ENCODE measurements around the gene ARMH4. TPM values are rescaled to one million over a fixed set of nuclear protein-coding genes. Genes with fewer than 3 reads are reported as not detected.

ARMH4 gene
- total RNA-seq, 1 experiment from 2014 or later = 7.8 TPM

GRCh38 chr14:58141893-58142292 lies 10.1 kb downstream of the ARMH4 start:
- H3K9me3 ChIP-seq (ENCODE audit: low read depth, low read length, poor library complexity, severe bottlenecking) = no peaks in the 10 kb centered on the region
- H3K36me3 ChIP-seq (ENCODE audit: insufficient read depth, low read length, poor library complexity, severe bottlenecking) = no peaks in the 10 kb centered on the region
- ChIA-PET POLR2A (ENCODE audit: low non-redundant PET) (no interaction called here), CTCF (no interaction called here)
- intact Hi-C loops (cut with micrococcal nuclease; ENCODE audit: unreplicated experiment) = no loop called here
- no peak for DNase-seq (ENCODE audit: low spot score)
- no peak overlapping the region for H3K4me3 ChIP-seq (ENCODE audit: low read depth, low read length, poor library complexity, severe bottlenecking)
- no peaks in the 10 kb centered on the region for H3K27me3 ChIP-seq (replicated peaks; ENCODE audit: insufficient read depth, low read depth, low read length, poor library complexity)
- TF ChIP-seq EZH2 (IDR thresholded peaks at IDR 0.05; ENCODE audit: borderline replicate concordance, low read depth, low read length, poor library complexity, severe bottlenecking) = no peak
- BruUV-seq (replicated peaks) = no TSS peak
- H3K4me1 ChIP-seq (ENCODE audit: insufficient read depth, low read length, poor library complexity, severe bottlenecking) = no peaks in the 10 kb centered on the region
- H3K27ac ChIP-seq (ENCODE audit: low read depth, low read length, poor library complexity, severe bottlenecking) = no peak overlapping the region

DNA sequence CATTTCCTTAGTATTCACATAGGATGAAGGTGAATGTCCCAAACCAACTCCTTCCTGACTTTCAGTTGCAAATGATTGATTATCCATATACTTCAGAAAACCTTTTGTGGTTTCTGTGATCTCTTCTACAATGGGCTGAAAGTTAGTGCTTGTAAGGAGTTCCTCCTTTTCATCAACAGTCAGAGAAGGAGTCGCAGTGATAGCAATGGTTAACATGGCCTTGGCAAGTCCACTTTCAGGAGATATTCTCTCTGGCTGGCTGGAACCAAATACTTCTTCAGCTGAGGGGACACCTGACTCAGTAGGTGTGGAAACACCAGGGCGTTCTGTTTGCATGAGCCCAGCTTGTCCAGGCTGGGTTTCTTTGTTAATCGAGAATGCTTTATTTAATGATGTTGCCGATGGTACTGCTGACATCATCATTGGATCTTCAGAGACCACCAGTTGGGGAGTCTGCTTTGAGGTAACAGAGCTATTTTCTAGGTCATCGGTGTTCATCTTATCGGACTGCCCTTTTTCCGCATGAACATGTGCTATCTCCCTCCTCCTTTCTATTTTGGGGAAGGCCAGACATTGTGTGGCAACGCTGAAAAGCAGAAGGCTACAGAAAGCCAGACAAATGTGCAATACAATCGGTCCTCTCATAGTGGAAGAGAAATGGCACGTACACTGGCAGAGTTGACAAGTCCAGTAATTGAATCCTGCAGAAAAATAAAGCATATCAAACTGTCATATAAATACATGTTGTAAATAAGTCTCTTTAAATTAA lies 13.1 kb downstream of the ARMH4 start:
- CTCF ChIA-PET = no interaction called here
- BruUV-seq (replicated peaks) = no TSS peak

GRCh38 chr14:58138031-58138713 lies 13.8 kb downstream of the ARMH4 start:
- Histone ChIP-seq H3K4me3 (ENCODE audit: low read depth, low read length, poor library complexity, severe bottlenecking) (no peak overlapping the region), H3K27ac (ENCODE audit: low read depth, low read length, poor library complexity, severe bottlenecking) (no peak overlapping the region), H3K27me3 (replicated peaks; ENCODE audit: insufficient read depth, low read depth, low read length, poor library complexity) (no peaks in the 10 kb centered on the region), H3K36me3 (ENCODE audit: insufficient read depth, low read length, poor library complexity, severe bottlenecking) (no peaks in the 10 kb centered on the region), H3K4me1 (ENCODE audit: insufficient read depth, low read length, poor library complexity, severe bottlenecking) (no peaks in the 10 kb centered on the region), H3K9me3 (ENCODE audit: low read depth, low read length, poor library complexity, severe bottlenecking) (no peaks in the 10 kb centered on the region)
- no peak for TF ChIP-seq CTCF (conservative IDR thresholded peaks at IDR 0.05; ENCODE audit: low read depth, low read length)
- no peak for TF ChIP-seq EZH2 (IDR thresholded peaks at IDR 0.05; ENCODE audit: borderline replicate concordance, low read depth, low read length, poor library complexity, severe bottlenecking)
- CTCF ChIA-PET = no interaction called here
- no peak for DNase-seq (ENCODE audit: low spot score)
- intact Hi-C loops (cut with micrococcal nuclease; ENCODE audit: unreplicated experiment) = no loop called here
- BruUV-seq (replicated peaks) = TSS peak; percentile 61
- POLR2A ChIA-PET (ENCODE audit: low non-redundant PET) = no interaction called here

More for the DNA sequence above, 13.1 kb downstream of the ARMH4 start:
- TF ChIP-seq CTCF (conservative IDR thresholded peaks at IDR 0.05; ENCODE audit: low read depth, low read length) (no peak), EZH2 (IDR thresholded peaks at IDR 0.05; ENCODE audit: borderline replicate concordance, low read depth, low read length, poor library complexity, severe bottlenecking) (no peak)
- no peak overlapping the region for H3K27ac ChIP-seq (ENCODE audit: low read depth, low read length, poor library complexity, severe bottlenecking)
- H3K36me3 ChIP-seq (ENCODE audit: insufficient read depth, low read length, poor library complexity, severe bottlenecking) = no peaks in the 10 kb centered on the region
- DNase-seq (ENCODE audit: low spot score) = no peak
- H3K4me1 ChIP-seq (ENCODE audit: insufficient read depth, low read length, poor library complexity, severe bottlenecking) = no peaks in the 10 kb centered on the region
- H3K27me3 ChIP-seq (replicated peaks; ENCODE audit: insufficient read depth, low read depth, low read length, poor library complexity) = no peaks in the 10 kb centered on the region
- H3K4me3 ChIP-seq (ENCODE audit: low read depth, low read length, poor library complexity, severe bottlenecking) = no peak overlapping the region
- no peaks in the 10 kb centered on the region for H3K9me3 ChIP-seq (ENCODE audit: low read depth, low read length, poor library complexity, severe bottlenecking)
- intact Hi-C loops (cut with micrococcal nuclease; ENCODE audit: unreplicated experiment) = no loop called here
- POLR2A ChIA-PET (ENCODE audit: low non-redundant PET) = no interaction called here
